NB4 (cell line): ENCODE data around the gene ARF4.

Experiments
- CTCF ChIP-seq: IDR thresholded peaks from one replicate; pipeline ENCODE4 v1.5.1; 2012; ENCODE audit warnings: low read depth, low read length
- MYC ChIP-seq: IDR thresholded peaks from 2 replicates; pipeline ENCODE4 v1.6.1; 2011; ENCODE audit warnings: low read depth, low read length
- POLR2A ChIP-seq: IDR thresholded peaks from 2 replicates; pipeline ENCODE4 v1.6.1; 2011; ENCODE audit warnings: mild to moderate bottlenecking; ENCODE audit not compliant: insufficient read length; ENCODE audit errors: extremely low read depth
- TF ChIP-seq, protein P1 (sequence below): IDR thresholded peaks from 2 replicates; pipeline ENCODE4 v1.6.1; 2011; ENCODE audit warnings: low read depth, low read length

- no peak for TF ChIP-seq CTCF
- TF ChIP-seq POLR2A: no peak
- TF ChIP-seq MYC: no peak
- TF ChIP-seq, protein P1, sequence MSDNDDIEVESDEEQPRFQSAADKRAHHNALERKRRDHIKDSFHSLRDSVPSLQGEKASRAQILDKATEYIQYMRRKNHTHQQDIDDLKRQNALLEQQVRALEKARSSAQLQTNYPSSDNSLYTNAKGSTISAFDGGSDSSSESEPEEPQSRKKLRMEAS: no peak
These were observed 40.0 kb downstream of the ARF4 start for GRCh38 chr3:57557085-57557537.
